ENCODE data around the gene COMMD10. TPM values are rescaled to one million over a fixed set of nuclear protein-coding genes. Genes with fewer than 3 reads are reported as not detected.

The COMMD10 gene
- total and polyA plus RNA-seq, 2 experiments from 2014 or later: 37.7 to 52.2 TPM

GRCh38 chr5:116303810-116304209, 219.0 kb downstream of the COMMD10 start:
- Histone ChIP-seq H3K4me1 (ENCODE audit: insufficient read depth) (peaks cover 3% of the 10 kb centered on the region), H3K27me3 (no peaks in the 10 kb centered on the region), H3K4me3 (no peak overlapping the region), H3K9me3 (ENCODE audit: low read depth) (peaks cover 6% of the 10 kb centered on the region), H4K20me1 (ENCODE audit: insufficient read depth, poor library complexity, severe bottlenecking) (no peaks in the 10 kb centered on the region), H3K79me2 (no peaks in the 10 kb centered on the region), H3K27ac (no peak overlapping the region), H3K4me2 (no peak overlapping the region), H3K36me3 (replicated peaks; ENCODE audit: insufficient read depth, low read depth) (peaks cover 4% of the 10 kb centered on the region), H3K9me2 (replicated peaks; ENCODE audit: insufficient read depth) (no peaks in the 10 kb centered on the region), H2AFZ (no peak overlapping the region)
- TF ChIP-seq EZH2 (IDR thresholded peaks at IDR 0.05; ENCODE audit: borderline replicate concordance): no peak
- no peak for TF ChIP-seq CTCF (IDR thresholded peaks at IDR 0.05; ENCODE audit: poor library complexity)
- TF ChIP-seq EZH2phosphoT487 (IDR thresholded peaks at IDR 0.05; ENCODE audit: low read depth, severe bottlenecking, unreplicated experiment): no peak
- no peak for DNase-seq (ENCODE audit: low spot score)
- 71% methylated on average over 4 of the region's 4 CpGs for WGBS (ENCODE audit: low lambda C conversion rate, missing lambda C conversion rate)

- Histone ChIP-seq H3K4me1 (ENCODE audit: insufficient read depth) (no peaks in the 10 kb centered on the region), H4K20me1 (ENCODE audit: insufficient read depth, poor library complexity, severe bottlenecking) (no peaks in the 10 kb centered on the region), H3K4me3 (no peak overlapping the region), H3K79me2 (no peaks in the 10 kb centered on the region), H3K4me2 (no peak overlapping the region), H3K27me3 (no peaks in the 10 kb centered on the region), H3K9me3 (ENCODE audit: low read depth) (peaks cover 6% of the 10 kb centered on the region), H3K9me2 (replicated peaks; ENCODE audit: insufficient read depth) (no peaks in the 10 kb centered on the region), H3K27ac (no peak overlapping the region), H3K36me3 (replicated peaks; ENCODE audit: insufficient read depth, low read depth) (peaks cover 4% of the 10 kb centered on the region), H2AFZ (no peak overlapping the region)
- TF ChIP-seq CTCF (IDR thresholded peaks at IDR 0.05; ENCODE audit: poor library complexity) (no peak), EZH2 (IDR thresholded peaks at IDR 0.05; ENCODE audit: borderline replicate concordance) (no peak), EZH2phosphoT487 (IDR thresholded peaks at IDR 0.05; ENCODE audit: low read depth, severe bottlenecking, unreplicated experiment) (no peak)
- WGBS (ENCODE audit: low lambda C conversion rate, missing lambda C conversion rate): 95% methylated on average over 1 of the region's 1 CpG
- no peak for DNase-seq (ENCODE audit: low spot score)
Measured at GRCh38 chr5:116305899-116306298, 221.1 kb downstream of the COMMD10 start.

GRCh38 chr5:116306846-116307245, 222.0 kb downstream of the COMMD10 start:
- H3K27me3 ChIP-seq: no peaks in the 10 kb centered on the region
- peaks cover 6% of the 10 kb centered on the region for H3K9me3 ChIP-seq (ENCODE audit: low read depth)
- H2AFZ ChIP-seq: no peak overlapping the region
- H3K9me2 ChIP-seq (replicated peaks; ENCODE audit: insufficient read depth): no peaks in the 10 kb centered on the region
- H3K4me3 ChIP-seq: no peak overlapping the region
- H3K4me1 ChIP-seq (ENCODE audit: insufficient read depth): no peaks in the 10 kb centered on the region
- no peaks in the 10 kb centered on the region for H4K20me1 ChIP-seq (ENCODE audit: insufficient read depth, poor library complexity, severe bottlenecking)
- H3K27ac ChIP-seq: no peak overlapping the region
- DNase-seq (ENCODE audit: low spot score): no peak
- no peak for TF ChIP-seq EZH2phosphoT487 (IDR thresholded peaks at IDR 0.05; ENCODE audit: low read depth, severe bottlenecking, unreplicated experiment)
- no peak for TF ChIP-seq CTCF (IDR thresholded peaks at IDR 0.05; ENCODE audit: poor library complexity)
- TF ChIP-seq EZH2 (IDR thresholded peaks at IDR 0.05; ENCODE audit: borderline replicate concordance): no peak
- H3K79me2 ChIP-seq: no peaks in the 10 kb centered on the region
- H3K36me3 ChIP-seq (replicated peaks; ENCODE audit: insufficient read depth, low read depth): peaks cover 4% of the 10 kb centered on the region
- WGBS (ENCODE audit: low lambda C conversion rate, missing lambda C conversion rate): 97% methylated on average over 2 of the region's 2 CpGs
- H3K4me2 ChIP-seq: no peak overlapping the region

- Histone ChIP-seq H3K36me3 (replicated peaks; ENCODE audit: insufficient read depth, low read depth) (peaks cover 4% of the 10 kb centered on the region), H3K9me3 (ENCODE audit: low read depth) (peaks cover 6% of the 10 kb centered on the region), H3K4me3 (no peak overlapping the region), H3K4me1 (ENCODE audit: insufficient read depth) (no peaks in the 10 kb centered on the region), H3K27ac (no peak overlapping the region), H3K27me3 (no peaks in the 10 kb centered on the region), H3K79me2 (no peaks in the 10 kb centered on the region), H4K20me1 (ENCODE audit: insufficient read depth, poor library complexity, severe bottlenecking) (no peaks in the 10 kb centered on the region), H3K9me2 (replicated peaks; ENCODE audit: insufficient read depth) (no peaks in the 10 kb centered on the region), H3K4me2 (no peak overlapping the region), H2AFZ (no peak overlapping the region)
- 94% methylated on average over 3 of the region's 3 CpGs for WGBS (ENCODE audit: low lambda C conversion rate, missing lambda C conversion rate)
- no peak for DNase-seq (ENCODE audit: low spot score)
- no peak for TF ChIP-seq EZH2phosphoT487 (IDR thresholded peaks at IDR 0.05; ENCODE audit: low read depth, severe bottlenecking, unreplicated experiment)
- no peak for TF ChIP-seq CTCF (IDR thresholded peaks at IDR 0.05; ENCODE audit: poor library complexity)
- TF ChIP-seq EZH2 (IDR thresholded peaks at IDR 0.05; ENCODE audit: borderline replicate concordance): no peak
Measured at GRCh38 chr5:116308391-116308790, 223.6 kb downstream of the COMMD10 start.

All from hepatocyte (in vitro differentiated cells).